ENCODE data around the gene NUP54.

NUP54 gene, protein sequence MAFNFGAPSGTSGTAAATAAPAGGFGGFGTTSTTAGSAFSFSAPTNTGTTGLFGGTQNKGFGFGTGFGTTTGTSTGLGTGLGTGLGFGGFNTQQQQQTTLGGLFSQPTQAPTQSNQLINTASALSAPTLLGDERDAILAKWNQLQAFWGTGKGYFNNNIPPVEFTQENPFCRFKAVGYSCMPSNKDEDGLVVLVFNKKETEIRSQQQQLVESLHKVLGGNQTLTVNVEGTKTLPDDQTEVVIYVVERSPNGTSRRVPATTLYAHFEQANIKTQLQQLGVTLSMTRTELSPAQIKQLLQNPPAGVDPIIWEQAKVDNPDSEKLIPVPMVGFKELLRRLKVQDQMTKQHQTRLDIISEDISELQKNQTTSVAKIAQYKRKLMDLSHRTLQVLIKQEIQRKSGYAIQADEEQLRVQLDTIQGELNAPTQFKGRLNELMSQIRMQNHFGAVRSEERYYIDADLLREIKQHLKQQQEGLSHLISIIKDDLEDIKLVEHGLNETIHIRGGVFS

DNA sequence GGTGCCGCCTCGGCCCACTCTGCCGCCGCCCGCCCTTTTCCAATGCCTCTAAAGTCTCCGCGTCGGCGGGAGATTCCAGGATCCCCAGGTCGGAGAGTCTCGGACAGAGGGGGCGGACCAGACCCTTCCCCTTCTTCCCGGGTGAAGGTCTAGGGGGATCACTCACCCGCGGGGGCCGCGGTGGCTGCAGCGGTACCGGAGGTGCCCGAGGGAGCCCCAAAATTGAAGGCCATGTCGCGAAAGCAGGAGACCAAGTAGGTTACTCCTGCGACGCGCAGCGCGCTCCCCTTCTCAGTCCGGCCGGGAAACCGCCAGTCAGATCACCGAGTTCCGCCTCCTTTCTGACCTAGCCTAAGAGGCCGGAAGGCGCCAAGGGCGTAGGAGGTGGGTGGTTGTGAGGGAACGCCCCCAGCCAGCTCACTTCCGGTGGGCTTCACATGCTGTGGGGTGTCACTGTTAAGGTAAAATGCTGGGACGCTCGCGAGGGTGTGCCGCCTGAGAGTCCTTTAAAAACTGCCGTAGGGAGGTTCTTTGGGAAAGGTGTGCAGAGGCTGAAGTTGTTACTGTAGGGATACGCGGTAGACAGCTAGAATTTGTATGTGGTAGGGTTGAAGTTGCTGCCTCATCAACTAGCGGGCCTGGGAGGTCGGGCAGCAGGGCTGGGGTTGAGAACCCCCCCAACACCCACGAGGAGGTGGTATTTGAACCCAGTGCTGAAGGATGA is at the start of gene NUP54:
NUP54 (minus strand) TSS at position 256 of the 724 bp plus-strand sequence; CDS start at position 233, 23 bp downstream.
- DNase-seq (ENCODE audit: low read depth) = peak; percentile 93

DNA sequence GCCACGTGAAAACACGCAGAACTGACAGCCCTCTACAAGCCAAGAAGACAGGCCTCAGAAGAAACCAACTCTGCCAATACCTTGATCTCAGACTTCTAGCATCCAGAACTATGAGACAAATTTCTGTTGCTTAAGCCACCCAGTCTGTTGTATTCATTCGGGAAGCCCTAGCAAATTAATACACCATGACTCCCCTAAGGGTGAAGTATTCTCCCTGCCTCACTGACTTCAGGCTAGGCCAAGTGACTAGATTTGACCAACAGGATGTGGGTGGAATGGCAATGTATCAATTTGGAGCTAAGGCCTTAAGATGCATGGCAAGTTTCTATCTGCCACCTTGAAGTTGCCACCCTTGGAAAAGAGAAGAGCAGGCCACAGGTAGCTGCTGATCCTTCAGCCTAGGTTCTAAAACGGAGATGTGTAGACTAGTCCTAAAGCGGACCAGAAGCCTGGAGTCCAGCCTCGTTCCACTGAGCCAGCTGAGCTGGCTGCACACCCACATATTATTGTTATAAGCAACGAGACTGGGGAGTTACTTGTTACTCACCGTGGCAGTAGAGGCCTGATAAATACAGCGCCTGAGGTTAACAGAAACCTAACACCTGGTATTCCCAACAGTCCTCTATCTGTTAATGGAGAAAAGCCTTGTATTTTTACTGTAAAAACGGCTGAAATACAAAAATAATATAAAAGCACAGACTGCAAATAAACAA is 49.0 kb upstream of the NUP54 start:
- DNase-seq (ENCODE audit: low read depth) = peak; percentile 57

DNA sequence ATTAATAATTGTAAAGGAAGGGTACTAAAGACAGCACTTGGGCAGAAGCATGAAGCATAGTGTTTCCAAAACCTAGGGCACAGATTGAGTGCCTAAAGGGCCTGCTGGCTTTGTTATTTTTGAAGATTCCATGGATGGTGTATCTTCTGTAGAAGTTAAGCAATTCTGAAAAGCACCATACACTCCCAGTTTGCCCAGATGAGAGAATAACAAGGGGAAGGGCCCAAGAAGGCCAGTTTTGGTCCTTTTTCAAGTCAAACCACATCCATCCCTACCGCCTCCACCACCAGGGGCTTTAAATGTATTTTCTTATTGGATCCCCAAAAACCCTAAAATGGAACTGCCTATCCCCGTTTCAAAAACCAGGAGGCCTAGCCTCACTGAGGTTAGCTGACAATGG is 48.2 kb upstream of the NUP54 start:
- DNase-seq (ENCODE audit: low read depth) = no peak

DNA sequence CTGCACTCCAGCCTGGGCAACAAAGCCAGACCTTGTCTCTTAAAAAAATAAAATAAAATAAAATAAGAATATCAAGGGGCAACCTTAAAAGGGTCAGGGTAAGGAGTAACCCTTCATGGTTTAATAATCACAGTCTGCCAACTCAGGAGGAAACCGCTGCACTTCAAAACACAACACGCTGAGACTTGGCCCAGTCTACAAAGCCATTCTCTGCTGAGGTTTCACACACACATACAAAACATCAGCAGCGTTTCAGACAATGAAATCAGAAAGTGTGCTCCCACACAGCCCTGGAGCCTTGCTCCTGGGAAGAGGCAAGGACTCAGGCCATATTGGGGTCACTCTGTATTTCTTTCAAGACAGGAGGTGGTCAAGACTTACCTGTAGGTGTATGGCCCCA is 47.1 kb upstream of the NUP54 start:
- no peak for DNase-seq (ENCODE audit: low read depth)

DNA sequence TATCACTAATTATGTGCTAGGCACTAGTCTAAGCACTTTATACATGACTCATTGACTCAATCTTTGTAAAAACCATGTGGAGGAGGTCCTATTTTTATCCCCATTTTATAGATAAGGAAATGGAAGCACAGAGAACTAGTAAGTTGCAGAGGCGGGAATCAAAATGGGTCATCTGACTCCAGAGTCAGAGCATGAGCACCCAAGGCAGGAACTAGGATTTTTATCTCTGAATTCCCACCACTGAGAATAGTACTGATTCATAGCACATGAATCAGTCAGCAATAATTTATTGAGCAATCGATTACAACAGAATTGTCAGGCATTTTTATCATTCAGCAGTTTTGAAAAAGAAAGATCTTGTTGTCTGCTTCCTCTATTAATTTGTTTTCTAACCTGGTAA is 46.1 kb upstream of the NUP54 start:
- peak; percentile 98 for DNase-seq (ENCODE audit: low read depth)

DNA sequence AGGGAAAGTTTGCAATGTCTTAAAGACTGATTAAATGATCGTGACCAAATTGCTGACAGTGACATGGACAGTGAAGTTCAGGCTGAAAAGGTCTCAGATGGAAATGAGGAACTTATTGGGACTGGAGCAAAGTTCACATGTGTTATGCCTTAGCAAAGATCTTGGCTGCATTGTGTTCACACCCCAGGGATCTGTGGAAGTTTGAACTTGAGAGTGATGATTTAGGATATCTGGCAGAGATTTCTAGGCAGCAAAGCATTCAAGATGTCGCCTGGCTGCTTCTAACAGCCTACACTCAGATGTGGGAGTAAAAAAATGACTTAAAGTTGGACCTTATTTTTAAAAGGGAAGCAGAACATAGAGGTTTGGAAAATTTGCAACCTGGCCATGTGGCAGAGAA is 44.0 kb upstream of the NUP54 start:
- DNase-seq (ENCODE audit: low read depth) = no peak

DNA sequence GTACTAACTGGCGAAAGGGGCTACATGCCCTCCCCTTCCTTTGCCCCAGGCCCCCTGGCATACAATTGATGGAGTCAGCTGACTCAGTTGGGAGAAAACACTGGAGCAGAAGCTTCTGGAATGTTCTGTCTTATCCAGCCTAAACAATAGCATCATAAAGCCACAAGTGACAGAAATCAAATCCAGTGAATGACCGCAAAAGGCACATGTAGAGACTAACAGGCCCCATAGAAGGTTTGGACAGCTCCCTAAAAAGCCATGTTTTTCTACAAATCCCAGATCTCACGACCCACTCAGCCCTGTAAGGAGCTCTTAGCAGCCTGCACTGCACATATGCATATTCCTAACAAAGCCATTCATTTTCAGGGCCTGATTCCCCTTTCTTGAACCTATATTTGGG is 40.4 kb upstream of the NUP54 start:
- DNase-seq (ENCODE audit: low read depth) = peak; percentile 20

DNA sequence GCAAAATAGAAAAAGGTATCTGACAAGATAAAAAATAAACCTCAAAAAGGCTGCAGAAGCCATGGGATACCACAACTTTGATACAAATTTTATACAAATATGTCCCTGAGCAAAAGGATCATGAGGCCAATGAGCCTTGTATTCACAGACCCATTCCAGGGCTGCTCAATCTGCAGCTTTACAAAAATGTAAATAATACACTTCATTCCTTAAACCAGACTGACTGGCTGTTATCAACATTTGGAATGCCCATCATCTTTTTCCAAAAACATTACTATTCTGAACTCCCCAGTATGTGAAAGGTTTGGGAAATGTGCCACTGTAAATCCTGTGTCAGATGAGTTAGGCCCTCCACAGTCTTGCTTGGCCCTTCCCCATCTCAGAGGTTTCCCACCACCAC is 40.0 kb upstream of the NUP54 start:
- no peak for DNase-seq (ENCODE audit: low read depth)

DNA sequence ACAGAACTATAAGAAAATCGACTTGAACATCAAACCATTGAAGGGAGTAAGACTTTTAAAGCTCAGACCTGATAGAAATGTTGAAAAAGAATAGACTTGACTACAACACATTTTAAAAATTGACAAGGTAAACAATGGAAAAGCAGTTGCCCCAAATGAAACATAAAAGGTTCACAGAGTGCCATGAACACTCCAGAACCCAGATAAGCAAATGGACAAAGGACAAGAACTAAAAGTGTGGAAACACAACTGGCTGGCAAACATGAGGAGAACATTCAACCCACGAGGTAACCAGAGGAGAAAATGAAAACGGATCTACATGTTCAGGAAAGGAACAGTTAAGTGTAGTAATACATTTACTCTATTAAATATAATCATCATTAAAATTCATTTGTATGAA is 39.0 kb upstream of the NUP54 start:
- no peak for DNase-seq (ENCODE audit: low read depth)

DNA sequence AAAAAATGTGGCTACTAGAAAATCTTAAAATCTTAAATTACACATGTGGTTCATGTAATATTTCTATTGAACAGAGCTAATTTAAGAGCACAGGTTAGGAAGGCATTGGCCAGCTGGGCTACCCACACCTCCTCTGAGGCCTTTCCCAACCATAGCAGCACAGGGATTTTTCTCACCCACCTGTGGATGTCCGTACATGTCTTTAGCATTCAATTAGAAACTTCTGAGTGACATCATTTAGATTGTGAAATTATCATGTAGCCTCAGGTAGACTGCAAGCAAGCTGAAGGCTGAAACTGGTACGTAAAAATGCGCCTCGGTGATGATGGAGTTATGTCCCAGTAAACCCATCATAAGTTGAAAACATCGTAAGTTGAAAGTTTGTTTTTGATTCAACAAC is 34.3 kb upstream of the NUP54 start:
- no peak for DNase-seq (ENCODE audit: low read depth)

DNA sequence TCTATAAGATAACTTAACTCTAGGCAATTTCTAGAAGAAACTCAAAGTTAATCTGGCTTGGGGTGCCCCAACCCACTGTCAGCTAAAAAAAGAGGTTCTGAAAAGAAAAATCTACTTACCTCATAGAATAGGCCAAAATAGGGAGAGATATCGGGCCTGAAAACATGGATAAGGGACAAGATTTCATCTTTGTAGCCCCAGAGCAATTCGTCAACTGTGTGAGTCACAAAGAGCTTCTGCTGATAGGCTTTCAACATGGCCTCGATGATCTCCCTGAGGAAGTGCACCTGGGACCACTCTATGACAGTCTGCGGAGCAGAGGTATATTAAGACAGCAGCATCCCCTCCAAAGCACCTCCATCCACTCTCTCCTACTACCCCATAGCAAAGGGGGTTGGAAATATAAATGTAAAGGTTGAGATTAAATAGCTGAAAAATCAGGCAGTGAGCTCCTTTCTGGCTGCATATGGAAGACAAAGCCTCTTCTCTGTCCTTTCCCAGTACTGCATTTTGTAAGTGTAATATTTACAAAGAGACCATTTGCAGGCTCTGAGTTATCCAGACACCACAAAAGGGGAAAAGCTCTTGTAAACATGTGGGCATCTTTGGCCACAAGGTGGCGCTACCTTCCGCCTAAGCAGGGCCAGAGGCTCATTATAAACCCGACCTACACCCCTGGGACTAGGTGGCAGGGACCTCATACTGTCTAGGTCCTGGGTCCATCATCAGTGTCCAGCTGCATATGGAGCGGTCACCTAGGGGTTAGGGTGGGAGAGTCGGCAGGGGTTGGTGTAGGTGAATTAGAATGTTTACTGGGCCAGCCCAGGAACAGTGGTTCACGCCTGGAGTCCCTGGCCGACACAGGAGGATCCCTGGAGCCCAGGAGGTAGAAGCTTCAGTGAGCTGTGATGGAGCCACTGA is 31.5 kb upstream of the NUP54 start:
- DNase-seq (ENCODE audit: low read depth) = peak; percentile 81

DNA sequence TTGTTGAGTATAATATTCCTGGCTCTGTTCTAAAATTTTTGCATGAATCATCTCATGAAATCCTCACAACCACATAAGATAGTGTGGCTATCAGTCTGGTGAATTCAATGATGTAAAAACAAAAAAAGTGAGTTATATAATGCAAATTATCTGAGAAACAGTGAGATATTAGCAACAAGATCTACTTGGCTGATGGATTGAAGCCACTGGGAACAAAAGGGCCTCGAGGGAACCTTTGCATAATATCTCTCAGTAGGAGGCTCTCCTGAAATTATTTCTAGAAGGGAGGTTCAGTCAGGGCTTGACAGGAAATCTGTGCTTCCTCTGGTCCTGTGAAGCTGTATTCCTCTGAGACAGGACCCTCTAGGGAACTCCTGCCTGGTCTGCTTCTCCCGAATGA is 30.1 kb upstream of the NUP54 start:
- DNase-seq (ENCODE audit: low read depth) = no peak

DNA sequence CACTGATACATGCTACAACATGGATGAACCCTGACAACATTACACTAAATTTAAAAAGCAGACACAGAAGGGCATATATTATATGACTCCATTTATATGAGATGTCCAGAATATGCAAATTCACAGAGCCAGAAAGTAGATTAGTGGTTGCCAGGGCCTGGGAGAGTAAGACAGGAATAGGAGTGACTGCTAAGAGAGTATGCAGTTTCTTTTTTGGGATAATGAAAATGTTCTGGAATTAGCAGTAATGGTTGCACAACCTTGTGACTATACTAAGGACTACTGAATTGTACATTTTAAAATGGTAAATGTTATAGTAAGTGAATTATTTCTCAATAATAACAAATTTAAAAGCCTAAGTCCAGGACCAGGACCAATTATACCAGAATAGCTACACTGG is 29.5 kb upstream of the NUP54 start:
- DNase-seq (ENCODE audit: low read depth) = no peak

DNA sequence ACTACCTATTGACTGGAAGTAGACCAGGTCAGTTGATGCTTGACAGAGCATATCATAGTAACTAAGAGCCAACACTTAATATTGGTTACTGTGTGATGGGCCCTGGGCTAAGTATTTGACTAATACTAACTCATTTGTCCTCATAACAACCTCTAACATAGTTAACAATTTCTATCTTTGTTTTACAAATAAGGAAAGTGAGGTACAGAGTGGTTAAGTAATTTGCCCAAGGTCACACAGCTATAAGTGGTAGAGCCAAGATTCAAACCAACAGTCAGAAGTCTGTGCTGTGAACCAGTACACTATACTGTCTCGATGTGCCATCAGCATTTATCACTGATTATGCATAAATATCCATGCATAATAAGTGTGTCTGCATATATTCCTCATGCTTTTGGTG is 27.1 kb upstream of the NUP54 start:
- DNase-seq (ENCODE audit: low read depth) = no peak

DNA sequence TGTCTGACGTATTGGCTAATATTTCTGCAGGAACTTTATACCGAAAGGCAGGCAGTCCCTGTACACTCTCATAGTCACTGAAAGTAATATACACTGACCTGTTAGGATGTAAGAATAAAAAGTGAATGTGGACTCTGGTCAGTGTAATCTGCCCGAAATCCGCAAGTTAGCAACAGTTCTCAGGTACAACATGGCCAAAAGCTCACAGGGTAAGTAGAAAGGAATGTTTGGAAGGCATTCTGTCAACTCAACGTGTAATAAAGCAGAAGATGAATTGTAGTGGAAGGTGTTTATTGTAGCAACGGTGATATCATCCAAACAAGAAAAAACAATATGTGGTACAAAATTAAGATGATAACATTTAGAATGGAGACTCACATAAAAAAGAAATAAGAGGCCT is 26.0 kb upstream of the NUP54 start:
- DNase-seq (ENCODE audit: low read depth) = no peak

DNA sequence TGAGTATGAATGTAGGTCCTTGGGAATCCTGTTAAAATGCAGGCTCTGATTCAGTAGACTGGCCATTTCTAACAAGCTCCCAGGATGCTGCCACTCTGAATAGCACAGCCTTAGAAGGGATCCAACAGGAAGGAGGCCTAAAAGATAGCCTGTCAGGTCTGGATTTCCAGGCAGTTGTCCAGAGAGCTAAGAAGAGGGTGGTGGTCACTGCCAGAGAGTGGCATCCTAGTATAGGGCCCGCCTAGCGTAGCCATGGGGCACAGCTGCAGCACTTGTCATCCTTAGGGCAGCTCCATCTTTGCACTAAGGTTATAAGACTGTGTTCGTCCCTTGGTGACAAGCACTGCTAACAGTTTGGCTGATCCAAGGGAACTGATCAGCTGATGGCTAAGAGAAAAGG is 20.5 kb upstream of the NUP54 start:
- DNase-seq (ENCODE audit: low read depth) = no peak

DNA sequence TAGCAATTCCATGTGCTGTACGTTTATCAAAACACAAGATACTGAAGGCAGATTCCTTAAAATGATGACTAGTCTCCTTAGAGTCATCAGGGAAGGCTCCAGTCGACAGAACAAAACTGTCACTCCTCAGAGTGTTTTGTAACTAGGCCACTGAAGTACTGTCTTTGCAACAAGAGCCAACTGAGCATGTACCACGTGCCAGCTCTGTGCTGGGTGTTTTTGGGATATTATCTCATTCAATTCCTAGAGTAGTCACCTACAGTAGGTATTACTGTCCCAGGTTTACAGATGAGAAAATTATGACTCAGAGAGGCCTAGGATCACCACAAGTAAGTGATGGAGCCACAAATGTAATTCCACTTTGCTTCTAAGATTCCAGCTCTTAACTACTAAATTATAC is 18.3 kb upstream of the NUP54 start:
- DNase-seq (ENCODE audit: low read depth) = no peak

DNA sequence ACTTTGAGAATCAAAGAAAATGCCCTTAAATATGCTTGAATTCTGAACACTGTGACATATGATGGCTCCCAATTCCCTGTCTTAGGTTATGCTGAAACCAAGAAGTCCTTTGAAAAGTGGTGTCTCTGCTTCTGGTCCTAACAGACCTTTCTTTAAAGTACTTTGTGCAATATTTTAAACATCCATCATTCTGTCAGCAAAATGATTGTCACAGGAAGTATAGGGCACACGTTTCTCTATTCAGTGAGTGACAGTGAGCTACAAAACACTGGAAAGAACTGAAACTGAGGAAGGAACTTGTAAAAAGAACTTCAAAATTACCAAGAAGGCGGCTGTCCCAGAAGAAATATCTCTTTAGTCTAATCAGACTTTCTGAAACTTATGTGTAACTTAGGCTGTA is 12.2 kb upstream of the NUP54 start:
- DNase-seq (ENCODE audit: low read depth) = no peak

DNA sequence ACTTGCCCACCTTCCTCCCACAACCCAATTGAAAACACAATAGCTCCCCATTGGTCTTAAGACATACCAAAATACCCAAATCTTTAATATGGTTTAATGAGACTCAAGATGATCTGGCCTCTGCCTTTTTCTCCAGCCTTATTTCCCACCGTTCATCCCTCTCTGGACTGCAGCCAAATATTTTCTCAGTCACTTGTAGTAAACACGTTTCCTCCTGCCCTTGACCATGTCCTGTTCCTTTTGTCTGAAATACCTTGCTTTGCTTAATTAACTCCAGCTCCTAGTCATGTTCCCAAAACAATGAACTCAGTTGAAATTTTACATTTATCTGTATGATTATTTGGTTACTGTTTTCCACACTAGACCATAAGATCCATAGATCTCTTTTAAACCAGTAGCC is 8.4 kb upstream of the NUP54 start:
- no peak for DNase-seq (ENCODE audit: low read depth)

DNA sequence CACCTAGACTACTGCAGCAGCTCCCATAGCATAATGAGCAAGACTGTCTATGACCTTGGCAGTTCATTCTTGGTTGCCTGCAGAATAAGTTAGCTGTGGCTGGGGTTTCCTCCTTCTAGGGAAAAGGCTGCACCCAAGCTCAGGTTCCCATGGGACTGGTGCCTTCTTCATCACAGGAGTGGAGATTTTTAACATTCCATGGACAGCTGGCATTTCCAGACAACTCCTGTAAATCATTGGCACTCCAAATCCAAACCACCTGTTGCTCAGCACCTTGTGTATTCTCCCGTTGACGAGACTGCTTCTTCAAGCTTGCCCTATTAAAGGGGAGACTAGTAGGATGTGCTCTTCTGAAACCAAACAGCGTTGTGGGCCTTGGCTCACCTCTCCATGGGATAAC is 7.8 kb upstream of the NUP54 start:
- no peak for DNase-seq (ENCODE audit: low read depth)

DNA sequence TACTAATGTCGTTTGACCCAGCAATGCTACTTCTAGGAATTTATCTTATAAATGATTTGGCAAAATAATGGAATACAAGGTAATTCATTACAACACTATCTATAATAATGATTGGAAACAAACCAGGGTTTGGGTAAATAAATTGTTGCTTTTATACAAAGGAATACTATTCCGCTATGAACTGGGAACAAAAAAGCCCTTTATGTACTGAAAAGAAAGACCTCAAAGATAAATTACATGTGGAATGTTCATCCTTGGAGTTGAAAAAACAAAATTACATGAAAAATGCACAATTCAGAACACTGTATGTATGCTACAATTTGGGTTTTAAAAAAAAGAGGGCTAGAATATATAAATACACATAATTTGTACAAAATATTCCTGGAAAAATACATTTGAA is 5.2 kb upstream of the NUP54 start:
- DNase-seq (ENCODE audit: low read depth) = no peak

All from EH (cell line).